IPS-18c (cell line): ENCODE data around the gene BCAT1.
"Not testable (repeated sequence)": the region's sequence is repeated elsewhere in the genome, so short reads cannot be mapped to it uniquely, and the experiment has no call there.

ENCODE experiments used
- H3K4me3 ChIP-seq: 2 replicates; pipeline ENCODE4 v1.7.0; 2013; ENCODE audit warnings: low read depth, mild to moderate bottlenecking, low read length, moderate library complexity; ENCODE audit not compliant: insufficient read depth
- H3K9me3 ChIP-seq: one replicate; pipeline ENCODE4 v1.6.1; 2013; ENCODE audit warnings: mild to moderate bottlenecking, low read length, moderate library complexity; ENCODE audit not compliant: control insufficient read depth, insufficient read depth

BCAT1 gene

GRCh38 chr12:24853094-24853493, 95.8 kb downstream of the BCAT1 start:
- Histone ChIP-seq H3K9me3 (no peaks in the 10 kb centered on the region), H3K4me3 (no peak overlapping the region)

GRCh38 chr12:24852420-24852819, 96.5 kb downstream of the BCAT1 start:
- no peaks in the 10 kb centered on the region for H3K9me3 ChIP-seq

GRCh38 chr12:24851883-24852282, 97.0 kb downstream of the BCAT1 start:
- not testable (repeated sequence) for H3K4me3 ChIP-seq, H3K9me3 ChIP-seq

More at GRCh38 chr12:24852420-24852819, 96.5 kb downstream of the BCAT1 start:
- no peak overlapping the region for H3K4me3 ChIP-seq

GRCh38 chr12:24851341-24851740, 97.6 kb downstream of the BCAT1 start:
- no peak overlapping the region for H3K4me3 ChIP-seq
- no peaks in the 10 kb centered on the region for H3K9me3 ChIP-seq

DNA sequence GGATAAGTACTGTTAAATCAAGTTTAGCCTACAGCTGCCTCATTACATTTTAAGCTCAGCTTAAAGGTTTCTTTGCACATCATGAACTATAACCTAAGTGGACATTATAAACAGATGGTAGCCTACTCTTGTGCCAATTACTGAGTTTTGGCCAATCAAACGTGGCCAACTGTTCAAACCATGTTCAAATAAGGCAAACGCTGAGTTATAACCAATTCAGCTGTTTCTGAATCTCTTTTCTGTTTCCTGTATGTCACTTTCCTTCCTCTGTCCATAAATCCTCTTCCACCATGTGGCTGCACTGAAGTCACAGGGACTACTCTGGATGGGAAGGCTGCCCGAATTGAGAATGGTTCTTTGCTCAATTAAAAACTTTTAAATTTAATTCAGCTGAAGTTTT, 98.4 kb downstream of the BCAT1 start:
- H3K4me3 ChIP-seq = no peak overlapping the region
- no peaks in the 10 kb centered on the region for H3K9me3 ChIP-seq

GRCh38 chr12:24848941-24849477, 99.9 kb downstream of the BCAT1 start:
- Histone ChIP-seq H3K4me3 (no peak overlapping the region), H3K9me3 (no peaks in the 10 kb centered on the region)

DNA sequence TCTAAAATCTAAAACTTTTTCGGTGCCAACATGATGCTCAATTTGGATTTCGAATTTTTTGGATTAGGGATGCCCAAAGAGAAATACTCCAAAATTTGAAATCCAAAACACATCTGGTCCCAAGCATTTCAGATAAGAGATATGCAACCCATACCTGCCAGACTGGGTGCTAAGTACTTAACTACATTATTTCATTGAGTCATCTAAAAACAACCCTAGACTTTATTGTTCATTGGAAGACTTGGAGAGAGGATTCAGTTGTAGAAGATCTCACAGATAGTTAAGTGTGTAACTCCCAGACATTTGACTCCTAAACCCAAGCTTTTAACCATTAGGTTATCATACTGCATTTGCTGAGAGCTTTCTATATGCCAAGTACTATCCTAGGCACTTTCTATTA, 102.2 kb downstream of the BCAT1 start:
- Histone ChIP-seq H3K9me3 (no peaks in the 10 kb centered on the region), H3K4me3 (no peak overlapping the region)

DNA sequence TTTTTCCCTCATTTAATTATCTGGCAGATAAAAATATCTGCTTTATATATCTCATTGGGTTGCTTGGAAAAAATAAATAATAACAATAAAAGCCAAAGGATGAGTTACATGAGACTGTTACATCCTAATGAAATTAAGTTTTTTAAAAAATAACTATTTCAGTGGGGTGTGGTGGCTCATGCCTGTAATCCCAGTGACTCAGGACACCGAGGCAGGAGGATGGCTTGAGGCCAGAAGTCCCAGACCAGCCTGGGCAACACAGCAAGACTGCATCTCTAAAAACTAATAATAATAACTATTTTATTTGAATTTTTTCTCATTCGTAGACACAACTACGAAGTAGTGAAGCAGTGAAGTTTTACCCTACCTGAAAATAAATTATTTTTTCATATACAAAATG, 103.3 kb downstream of the BCAT1 start:
- no peaks in the 10 kb centered on the region for H3K9me3 ChIP-seq

DNA sequence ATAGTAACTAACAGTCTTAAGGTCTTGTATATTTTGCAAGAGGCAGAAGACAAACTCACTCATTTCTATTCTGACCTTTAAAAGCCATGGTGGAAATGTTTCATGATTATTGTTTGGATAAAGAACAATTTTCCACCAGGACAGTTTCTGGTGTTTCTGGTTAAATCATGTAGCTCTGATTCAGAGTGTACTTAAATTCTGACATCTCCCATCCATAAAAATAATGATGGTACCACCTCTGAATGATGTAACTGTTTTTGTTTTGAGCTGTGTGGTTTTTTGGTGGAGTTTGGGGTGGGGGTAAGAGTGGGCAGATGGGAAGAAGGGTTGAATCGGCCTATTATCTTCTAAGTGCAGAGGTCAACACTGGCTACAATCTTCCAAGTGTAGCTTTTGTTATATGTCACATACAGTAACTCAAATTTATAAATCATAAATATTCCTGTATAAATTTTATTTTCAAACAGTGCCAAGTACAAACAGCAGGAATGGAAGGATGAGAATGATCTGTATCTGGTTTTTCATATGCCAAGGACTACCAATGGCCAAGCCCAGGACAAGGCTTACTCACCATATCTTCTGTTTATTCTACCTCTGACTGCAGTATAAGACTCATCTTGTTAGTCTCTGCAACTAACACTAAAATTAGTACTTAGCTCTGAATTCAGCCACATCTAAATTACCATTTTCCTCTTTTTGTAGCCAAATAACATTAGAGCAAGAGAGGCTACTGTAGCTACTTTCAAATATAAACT, 108.7 kb downstream of the BCAT1 start:
- Histone ChIP-seq H3K9me3 (no peaks in the 10 kb centered on the region), H3K4me3 (no peak overlapping the region)

More for the DNA sequence above, 103.3 kb downstream of the BCAT1 start:
- no peak overlapping the region for H3K4me3 ChIP-seq

DNA sequence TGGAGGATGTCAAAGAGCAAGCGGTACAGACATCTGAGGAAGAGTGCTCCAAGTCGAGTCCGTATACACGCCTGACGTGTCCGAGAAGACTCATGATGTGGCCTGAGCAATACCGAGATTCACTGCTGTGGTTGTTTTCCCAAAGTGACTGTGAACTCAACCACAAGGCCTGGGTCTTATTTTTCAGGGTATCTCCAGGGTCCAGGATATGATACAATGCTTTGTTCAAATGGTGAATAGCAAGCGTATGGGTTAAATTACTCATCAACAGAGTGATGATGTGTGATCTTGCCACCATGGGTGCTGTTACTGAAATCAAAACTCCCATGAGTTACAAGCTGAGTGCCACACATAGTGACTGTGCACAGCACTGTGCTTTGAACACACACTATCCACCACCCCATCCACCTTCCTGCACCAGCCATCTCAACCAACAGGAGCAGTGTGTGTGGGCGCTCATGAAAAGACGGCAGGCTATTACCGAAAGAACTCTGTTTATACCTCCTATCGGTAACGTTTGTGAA, 109.6 kb downstream of the BCAT1 start:
- Histone ChIP-seq H3K4me3 (no peak overlapping the region), H3K9me3 (no peaks in the 10 kb centered on the region)

- Histone ChIP-seq H3K4me3 (no peak overlapping the region), H3K9me3 (no peaks in the 10 kb centered on the region)
These were observed 110.4 kb downstream of the BCAT1 start for GRCh38 chr12:24838531-24838950.

GRCh38 chr12:24835377-24835776, 113.5 kb downstream of the BCAT1 start:
- no peaks in the 10 kb centered on the region for H3K9me3 ChIP-seq

DNA sequence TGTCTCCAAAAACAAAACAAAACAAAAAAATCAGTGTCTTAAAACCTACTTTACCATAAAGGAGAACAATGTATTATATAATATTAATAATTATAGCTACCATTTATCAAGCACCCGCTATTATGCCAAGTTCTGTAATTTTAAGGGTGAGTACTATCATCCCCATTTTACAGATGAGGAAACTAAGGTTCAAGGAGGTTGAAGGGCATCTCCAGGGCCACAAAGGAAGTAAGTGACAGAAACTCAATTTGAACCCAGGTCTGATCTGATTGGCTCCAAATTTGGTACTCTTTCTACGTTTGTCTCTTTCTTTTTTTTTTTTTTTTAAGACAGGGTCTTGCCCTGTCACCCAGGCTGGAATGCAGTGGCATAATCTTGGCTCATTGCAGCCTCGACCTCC, 115.4 kb downstream of the BCAT1 start:
- Histone ChIP-seq H3K9me3 (no peaks in the 10 kb centered on the region), H3K4me3 (no peak overlapping the region)

More at GRCh38 chr12:24835377-24835776, 113.5 kb downstream of the BCAT1 start:
- H3K4me3 ChIP-seq = no peak overlapping the region

DNA sequence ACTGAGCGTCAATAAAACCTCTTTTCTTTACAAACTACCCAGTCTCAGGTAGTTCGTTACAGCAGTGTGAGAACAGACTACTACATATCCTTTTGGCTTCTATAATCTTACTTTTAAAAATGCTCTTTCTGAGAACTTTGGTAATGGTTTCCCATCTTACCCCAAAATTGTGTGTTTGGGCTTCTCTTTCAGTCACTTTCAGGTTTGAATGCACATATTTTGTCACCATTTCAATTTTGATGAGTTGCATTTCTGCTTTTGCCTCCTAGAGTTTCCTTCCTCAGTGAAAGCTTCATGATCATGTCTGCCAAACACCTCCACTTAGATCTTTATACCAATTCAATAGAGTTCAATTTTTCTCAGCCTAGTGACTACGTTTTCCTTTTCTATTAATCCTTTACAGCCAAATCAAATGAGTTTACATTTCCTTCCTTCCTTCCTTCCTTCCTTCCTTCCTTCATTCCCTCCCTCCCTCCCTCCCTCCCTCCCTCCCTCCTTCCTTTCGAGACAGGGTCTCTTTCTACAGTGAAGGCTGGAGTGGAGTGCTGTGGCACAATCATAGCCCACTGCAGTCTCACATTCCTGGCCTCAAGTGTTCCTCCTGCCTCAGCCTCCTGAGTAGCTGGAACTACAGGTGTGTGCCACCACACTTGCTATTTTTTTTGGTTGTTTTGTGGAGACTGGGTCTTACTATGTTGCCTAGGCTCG, 124.9 kb downstream of the BCAT1 start:
- H3K9me3 ChIP-seq = no peaks in the 10 kb centered on the region
- no peak overlapping the region for H3K4me3 ChIP-seq

- H3K4me3 ChIP-seq = no peak overlapping the region
- H3K9me3 ChIP-seq = no peaks in the 10 kb centered on the region
These were observed 126.6 kb downstream of the BCAT1 start for GRCh38 chr12:24822121-24822899.

- no peaks in the 10 kb centered on the region for H3K9me3 ChIP-seq
- H3K4me3 ChIP-seq = no peak overlapping the region
These were observed 127.2 kb downstream of the BCAT1 start for GRCh38 chr12:24821691-24822090.

DNA sequence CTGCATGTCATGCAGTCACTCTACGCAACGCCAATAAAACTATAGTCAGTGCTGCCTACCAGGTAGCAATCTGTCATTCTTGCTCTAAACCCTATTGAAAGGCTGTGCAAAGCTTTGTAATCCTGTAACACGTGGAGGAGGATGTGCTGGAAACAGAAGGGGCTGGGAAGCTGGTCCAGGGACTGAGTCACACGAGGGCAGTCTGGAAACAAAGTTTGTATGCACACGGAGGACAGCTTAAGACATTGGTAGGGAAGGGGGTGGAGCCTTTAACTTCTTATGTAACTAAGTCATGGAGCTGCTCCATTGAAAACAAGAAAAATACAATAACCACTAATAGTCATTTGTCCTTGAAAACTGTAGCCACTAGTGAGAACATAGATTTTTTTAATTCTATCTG, 128.0 kb downstream of the BCAT1 start:
- Histone ChIP-seq H3K4me3 (no peak overlapping the region), H3K9me3 (no peaks in the 10 kb centered on the region)
